ENCODE results near the gene NOX4.
"Not testable (repeated sequence)": the region's sequence is repeated elsewhere in the genome, so short reads cannot be mapped to it uniquely, and the experiment has no call there.

The NOX4 gene

GRCh38 chr11:89288004-89288403 lies 203.2 kb downstream of the NOX4 start:
- DNase-seq = not testable (repeated sequence)

- not testable (repeated sequence) for DNase-seq
Observed at GRCh38 chr11:89286601-89287000, 204.6 kb downstream of the NOX4 start.

GRCh38 chr11:89281032-89281677 lies 210.0 kb downstream of the NOX4 start:
- DNase-seq = not testable (repeated sequence)

- no peak for DNase-seq
Observed at GRCh38 chr11:89279176-89279575, 212.0 kb downstream of the NOX4 start.

- no peak for DNase-seq
Observed at GRCh38 chr11:89275966-89276365, 215.2 kb downstream of the NOX4 start.
